Keratinocyte (primary cell): ENCODE measurements around the gene DIP2C. TPM values are rescaled to one million over a fixed set of nuclear protein-coding genes. Genes with fewer than 3 reads are reported as not detected.

Experiments
- DNase-seq: peaks from one replicate; pipeline ENCODE4 v3.0.0-alpha.2; 2011; ENCODE audit warnings: low read depth, missing footprints, low spot score
- FAIRE-seq: peaks from 2 replicates; lab custom pipeline; 2011; peaks lifted over from hg19 to GRCh38; lab: Jason Lieb, UNC
- H2AFZ ChIP-seq: 2 replicates; pipeline ENCODE4 v1.6.0; 2012; ENCODE audit warnings: low read length, control low read depth, inconsistent platforms; ENCODE audit not compliant: control insufficient read depth
- H3K27ac ChIP-seq: 2 replicates; pipeline ENCODE4 v1.5.1; 2011; ENCODE audit warnings: low read length; ENCODE audit not compliant: control insufficient read depth, insufficient read depth
- H3K27me3 ChIP-seq: 3 replicates; pipeline ENCODE4 v1.6.0; 2011; ENCODE audit warnings: low read length; ENCODE audit not compliant: control insufficient read depth, insufficient read depth; ENCODE audit errors: extremely low read depth
- H3K36me3 ChIP-seq, 2 experiments: 2 replicates in 1 of 2; 3 replicates in 1 of 2; pipeline ENCODE4 v1.5.1; 2011; ENCODE audit warnings: low read length in 2 of 2, mild to moderate bottlenecking in 1 of 2; ENCODE audit not compliant: control insufficient read depth in 2 of 2, insufficient read depth in 2 of 2; ENCODE audit errors: extremely low read depth in 1 of 2
- H3K4me1 ChIP-seq: 3 replicates; pipeline ENCODE4 v1.5.1; 2011; ENCODE audit warnings: low read length; ENCODE audit not compliant: control insufficient read depth, insufficient read depth; ENCODE audit errors: extremely low read depth
- H3K4me2 ChIP-seq: 3 replicates; pipeline ENCODE4 v1.6.0; 2011; ENCODE audit warnings: low read depth, low read length; ENCODE audit not compliant: control insufficient read depth, insufficient read depth; ENCODE audit errors: extremely low read depth
- H3K4me3 ChIP-seq, 3 experiments: fragments of 200-600 bp in 1 of 3; sonication (generic) in 1 of 3; 2 replicates in 2 of 3; 3 replicates in 1 of 3; pipeline ENCODE4 v1.5.1; 2011 to 2016; ENCODE audit warnings: low read length in 3 of 3, mild to moderate bottlenecking in 3 of 3, control low read depth in 2 of 3, inconsistent platforms in 1 of 3, low read depth in 1 of 3, mixed read lengths in 1 of 3, mixed run types in 1 of 3, moderate library complexity in 1 of 3; ENCODE audit not compliant: control insufficient read depth in 2 of 3, insufficient read depth in 2 of 3; ENCODE audit errors: extremely low read depth in 1 of 3
- H3K79me2 ChIP-seq: 2 replicates; pipeline ENCODE4 v1.6.0; 2012; ENCODE audit warnings: low read length; ENCODE audit not compliant: control insufficient read depth, insufficient read depth
- H3K9ac ChIP-seq: 3 replicates; pipeline ENCODE4 v1.6.0; 2011; ENCODE audit warnings: low read length; ENCODE audit not compliant: control insufficient read depth, insufficient read depth; ENCODE audit errors: extremely low read depth
- H3K9me1 ChIP-seq: 3 replicates; pipeline ENCODE4 v1.6.0; 2011; ENCODE audit warnings: low read length; ENCODE audit not compliant: control insufficient read depth, insufficient read depth; ENCODE audit errors: extremely low read depth
- H3K9me3 ChIP-seq: 2 replicates; pipeline ENCODE4 v1.5.1; 2012; ENCODE audit warnings: low read depth, low read length; ENCODE audit not compliant: control insufficient read depth
- H4K20me1 ChIP-seq: 3 replicates; pipeline ENCODE4 v1.6.0; 2011; ENCODE audit warnings: low read length; ENCODE audit not compliant: control insufficient read depth, insufficient read depth; ENCODE audit errors: extremely low read depth
- EZH2 ChIP-seq: IDR thresholded peaks from one replicate; pipeline ENCODE4 v1.6.1; 2012; ENCODE audit warnings: inconsistent platforms, mild to moderate bottlenecking, low read length, moderate library complexity
- dilution Hi-C: fragments of 300-500 bp; cut with MboI; formaldehyde crosslinking; loops from one replicate; pipeline ENCODE4 v1.7.0; 2020; ENCODE audit warnings: low sequenced_read_pairs; ENCODE audit not compliant: extremely low pct_ligation_motif_present
- polyA plus RNA-seq, 5 experiments: library from polyadenylated mRNA; depleted of rRNA in 3 of 5; stranded (reverse) in 3 of 5; stranded (forward) in 1 of 5; unstranded in 1 of 5; fragments of >200 nt; gene quantifications; 1 replicate in 1 of 5; 2 replicates in 3 of 5; 3 replicates in 1 of 5; pipeline versions ENCODE4 v1.2.1 to v1.2.3, GENCODE V29; 2011 to 2012; ENCODE audit warnings: missing spikeins in 2 of 5, low read depth in 1 of 5, low replicate concordance in 1 of 5
- TF ChIP-seq, protein P1 (sequence below), 3 experiments: IDR thresholded peaks in 1 of 3; conservative IDR thresholded peaks in 1 of 3; optimal IDR thresholded peaks in 1 of 3; 2 replicates in 2 of 3; 3 replicates in 1 of 3; pipeline versions ENCODE3 to v1.5.1; 2011; ENCODE audit warnings: low read length in 3 of 3, mild to moderate bottlenecking in 3 of 3, moderate library complexity in 2 of 3, control low read depth in 1 of 3, inconsistent platforms in 1 of 3; ENCODE audit not compliant: insufficient read depth in 2 of 3; ENCODE audit errors: extremely low read depth in 1 of 3

Gene DIP2C
- polyA plus RNA-seq, 1 donor (not counting 4 experiments of a cell fraction or from before 2014, with no cell fraction given): 1.3 TPM

- Histone ChIP-seq H3K4me2 (no peak overlapping the region), H3K27ac (no peak overlapping the region), H2AFZ (no peak overlapping the region), H3K9ac (no peak overlapping the region), H3K27me3 (no peaks in the 10 kb centered on the region), H3K9me1 (no peaks in the 10 kb centered on the region), H3K4me3 (no peak overlapping the region), H4K20me1 (no peaks in the 10 kb centered on the region), H3K4me1 (no peaks in the 10 kb centered on the region), H3K79me2 (no peaks in the 10 kb centered on the region), H3K36me3 (peaks cover 5 to 10% of the 10 kb centered on the region in 2 experiments), H3K9me3 (no peaks in the 10 kb centered on the region)
- dilution Hi-C loops: no loop called here
- DNase-seq (no peak), FAIRE-seq (no peak)
- TF ChIP-seq EZH2: no peak
- TF ChIP-seq, protein P1, sequence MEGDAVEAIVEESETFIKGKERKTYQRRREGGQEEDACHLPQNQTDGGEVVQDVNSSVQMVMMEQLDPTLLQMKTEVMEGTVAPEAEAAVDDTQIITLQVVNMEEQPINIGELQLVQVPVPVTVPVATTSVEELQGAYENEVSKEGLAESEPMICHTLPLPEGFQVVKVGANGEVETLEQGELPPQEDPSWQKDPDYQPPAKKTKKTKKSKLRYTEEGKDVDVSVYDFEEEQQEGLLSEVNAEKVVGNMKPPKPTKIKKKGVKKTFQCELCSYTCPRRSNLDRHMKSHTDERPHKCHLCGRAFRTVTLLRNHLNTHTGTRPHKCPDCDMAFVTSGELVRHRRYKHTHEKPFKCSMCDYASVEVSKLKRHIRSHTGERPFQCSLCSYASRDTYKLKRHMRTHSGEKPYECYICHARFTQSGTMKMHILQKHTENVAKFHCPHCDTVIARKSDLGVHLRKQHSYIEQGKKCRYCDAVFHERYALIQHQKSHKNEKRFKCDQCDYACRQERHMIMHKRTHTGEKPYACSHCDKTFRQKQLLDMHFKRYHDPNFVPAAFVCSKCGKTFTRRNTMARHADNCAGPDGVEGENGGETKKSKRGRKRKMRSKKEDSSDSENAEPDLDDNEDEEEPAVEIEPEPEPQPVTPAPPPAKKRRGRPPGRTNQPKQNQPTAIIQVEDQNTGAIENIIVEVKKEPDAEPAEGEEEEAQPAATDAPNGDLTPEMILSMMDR (optimal IDR thresholded peaks at IDR 0.05 in 1 of 3, IDR thresholded peaks at IDR 0.05 in 1 of 3, conservative IDR thresholded peaks at IDR 0.05 in 1 of 3; ENCODE audit: extremely low read depth in 1 of 3, insufficient read depth in 2 of 3, low read length in 3 of 3): no peak
These were observed 441.2 kb downstream of the DIP2C start for GRCh38 chr10:248307-248706.

DNA sequence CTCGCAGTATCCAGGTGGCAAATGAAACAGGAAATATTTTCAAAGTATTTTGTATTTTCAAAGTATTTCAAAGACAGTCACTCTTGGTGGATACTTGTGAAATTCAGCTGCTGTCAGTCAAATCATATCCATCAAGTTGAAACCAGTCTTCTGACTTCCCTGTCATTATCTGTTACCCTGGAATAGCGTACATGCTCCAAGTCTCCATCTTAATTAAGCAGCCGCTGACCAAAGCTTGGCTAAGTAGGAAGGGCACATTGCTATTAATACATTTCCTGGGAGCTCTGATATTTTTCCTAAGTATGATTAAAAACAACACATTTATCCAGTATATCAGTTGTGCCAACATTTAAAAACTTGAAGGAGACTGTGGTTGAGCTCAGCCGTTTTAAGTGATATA lies 442.0 kb downstream of the DIP2C start:
- FAIRE-seq (no peak), DNase-seq (no peak)
- Histone ChIP-seq H3K9me1 (no peaks in the 10 kb centered on the region), H3K4me1 (no peaks in the 10 kb centered on the region), H3K4me2 (no peak overlapping the region), H2AFZ (no peak overlapping the region), H3K4me3 (no peak overlapping the region), H3K27me3 (no peaks in the 10 kb centered on the region), H3K36me3 (peaks cover 5 to 10% of the 10 kb centered on the region in 2 experiments), H3K9me3 (no peaks in the 10 kb centered on the region), H4K20me1 (no peaks in the 10 kb centered on the region), H3K79me2 (no peaks in the 10 kb centered on the region), H3K9ac (no peak overlapping the region), H3K27ac (no peak overlapping the region)
- TF ChIP-seq EZH2: no peak
- TF ChIP-seq, protein P1 (optimal IDR thresholded peaks at IDR 0.05 in 1 of 3, IDR thresholded peaks at IDR 0.05 in 1 of 3, conservative IDR thresholded peaks at IDR 0.05 in 1 of 3; ENCODE audit: extremely low read depth in 1 of 3, insufficient read depth in 2 of 3, low read length in 3 of 3): no peak
- dilution Hi-C loops: no loop called here
